K562 (cell line): ENCODE measurements around the gene LIFR. TPM values are rescaled to one million over a fixed set of nuclear protein-coding genes. Genes with fewer than 3 reads are reported as not detected.

ENCODE experiments used
- ATAC-seq: fragments of 200-7000 bp; cut with Tn5 transposase; 3 replicates; pipeline ENCODE4 v1.9.1; 2020; ENCODE audit warnings: moderate library complexity
- BruUV-seq: library from RNA; stranded (reverse); fragments of 400-500 nt; replicated peaks from 2 replicates; lab custom pipeline; 2021; lab: Mats Ljungman, UMichigan
- CTCF ChIA-PET: fragments of 300-600 bp; formaldehyde crosslinking; extraction: SDS; loops from one replicate; lab custom pipeline; 2021; ENCODE audit warnings: low intra/inter-chr PET ratio; lab: Yijun Ruan, JAX
- POLR2A ChIA-PET: fragments of 300-600, 350-650 bp; sonication (Branson Sonifier 250); formaldehyde crosslinking; extraction: SDS; loops from one replicate; lab custom pipeline; 2021; ENCODE audit warnings: antibody characterized with exemption, inconsistent platforms; lab: Yijun Ruan, JAX
- DNase-seq, 4 experiments: peaks; one replicate each; pipeline versions ENCODE4 v3.0.0 to v3.0.0-alpha.2; 2011 to 2018; ENCODE audit warnings: low spot score in 3 of 4, mixed read lengths in 3 of 4; ENCODE audit errors: extremely low read depth in 1 of 4
- FAIRE-seq: peaks from 2 replicates; lab custom pipeline; 2011; peaks lifted over from hg19 to GRCh38; lab: Jason Lieb, UNC
- H2AFZ ChIP-seq: 2 replicates; pipeline ENCODE4 v1.6.0; 2011; ENCODE audit warnings: low read depth, low read length, control low read depth, inconsistent platforms
- H3K27ac ChIP-seq: fragments of 200-600 bp; 3 replicates; pipeline ENCODE4 v1.8.0; 2011; ENCODE audit warnings: low read depth, mild to moderate bottlenecking, control low read depth, inconsistent platforms, low read length, moderate library complexity, mixed read lengths; ENCODE audit errors: extremely low read depth
- H3K27me3 ChIP-seq, 2 experiments: fragments of 300-600 bp in 1 of 2; 2 replicates in 1 of 2; 3 replicates in 1 of 2; pipeline versions ENCODE4 v1.6.0 to v1.8.0; 2011; ENCODE audit warnings: inconsistent platforms in 2 of 2, low read length in 2 of 2, mild to moderate bottlenecking in 1 of 2, mixed read lengths in 1 of 2, moderate library complexity in 1 of 2; ENCODE audit not compliant: control insufficient read depth in 2 of 2, insufficient read depth in 2 of 2
- H3K36me3 ChIP-seq: fragments of 300-600 bp; 3 replicates; pipeline ENCODE4 v1.8.0; 2011; ENCODE audit warnings: mild to moderate bottlenecking, low read length, inconsistent platforms; ENCODE audit not compliant: control insufficient read depth, insufficient read depth
- H3K4me1 ChIP-seq, 2 experiments: fragments of 200-600 bp in 1 of 2; replicated peaks in 1 of 2; 2 replicates in 1 of 2; 3 replicates in 1 of 2; pipeline versions ENCODE4 v1.5.1 to v1.8.0; 2011; ENCODE audit warnings: inconsistent platforms in 2 of 2, low read length in 2 of 2, mild to moderate bottlenecking in 1 of 2, mixed read lengths in 1 of 2, moderate library complexity in 1 of 2; ENCODE audit not compliant: control insufficient read depth in 2 of 2, insufficient read depth in 2 of 2
- H3K4me2 ChIP-seq: 2 replicates; pipeline ENCODE4 v1.6.1; 2011; ENCODE audit warnings: low read length, control low read depth, inconsistent platforms, mixed read lengths; ENCODE audit not compliant: insufficient read depth
- H3K4me3 ChIP-seq: fragments of 200-600 bp; sonication (generic), shearing (Covaris generic); 2 replicates; pipeline ENCODE4 v1.5.1; 2016; ENCODE audit warnings: control low read depth, inconsistent platforms
- H3K79me2 ChIP-seq: fragments of 200-600 bp; 3 replicates; pipeline ENCODE4 v1.8.0; 2011; ENCODE audit warnings: low read length, inconsistent platforms; ENCODE audit not compliant: control insufficient read depth, insufficient read depth
- H3K9ac ChIP-seq, 2 experiments: 2 replicates each; pipeline versions ENCODE4 v1.6.0 to v1.6.1; 2011; ENCODE audit warnings: low read depth in 2 of 2, low read length in 2 of 2, control low read depth in 1 of 2, inconsistent platforms in 1 of 2, mild to moderate bottlenecking in 1 of 2, mixed read lengths in 1 of 2; ENCODE audit not compliant: insufficient read depth in 1 of 2
- H3K9me1 ChIP-seq: one replicate; pipeline ENCODE4 v1.6.0; 2011; ENCODE audit warnings: inconsistent platforms, mild to moderate bottlenecking, low read length, moderate library complexity; ENCODE audit not compliant: control insufficient read depth, insufficient read depth
- H3K9me3 ChIP-seq: replicated peaks from 2 replicates; pipeline ENCODE4 v1.5.1; 2011; ENCODE audit warnings: low read depth, low read length, inconsistent platforms; ENCODE audit not compliant: control insufficient read depth, insufficient read depth
- H4K20me1 ChIP-seq: replicated peaks from 2 replicates; pipeline ENCODE4 v1.6.1; 2011; ENCODE audit warnings: low read length, inconsistent platforms, mixed read lengths; ENCODE audit not compliant: control insufficient read depth, insufficient read depth
- CTCFL ChIP-seq: IDR thresholded peaks from 2 replicates; pipeline ENCODE4 v1.6.1; 2011; ENCODE audit warnings: borderline replicate concordance, low read depth, mild to moderate bottlenecking, moderate library complexity, low read length; ENCODE audit not compliant: insufficient read depth, poor library complexity, severe bottlenecking
- DEAF1 ChIP-seq: fragments of 450-650 bp; formaldehyde crosslinking; IDR thresholded peaks from 2 replicates; pipeline ENCODE4 v1.4.0; 2020; ENCODE audit warnings: mild to moderate bottlenecking, moderate library complexity
- E2F3 ChIP-seq: fragments of 250-450 bp; sonication (Bioruptor Pico); IDR thresholded peaks from 2 replicates; pipeline ENCODE4 v1.4.0; 2020; ENCODE audit warnings: mild to moderate bottlenecking
- KAT8 ChIP-seq: fragments of 450-650 bp; IDR thresholded peaks from 2 replicates; pipeline ENCODE4 v1.6.1; 2016; ENCODE audit warnings: low read depth, mild to moderate bottlenecking
- KDM5B ChIP-seq: fragments of 200-600 bp; sonication (generic); IDR thresholded peaks from 2 replicates; pipeline ENCODE4 v1.6.1; 2012; ENCODE audit warnings: low read depth, mild to moderate bottlenecking, moderate library complexity, low read length, control low read depth, inconsistent platforms; ENCODE audit not compliant: insufficient replicate concordance
- MBD1 ChIP-seq: fragments of 250-450 bp; sonication (Bioruptor Pico); IDR thresholded peaks from 2 replicates; pipeline ENCODE4 v1.8.0; 2022; ENCODE audit warnings: inconsistent platforms
- PHB2 ChIP-seq: fragments of 450-650 bp; IDR thresholded peaks from 2 replicates; pipeline ENCODE4 v1.6.1; 2017; ENCODE audit warnings: low read depth
- SMARCC2 ChIP-seq: fragments of 450-650 bp; IDR thresholded peaks from 2 replicates; pipeline ENCODE4 v1.6.1; 2017; ENCODE audit warnings: antibody characterized with exemption, moderate library complexity, mild to moderate bottlenecking, low read depth
- SMARCE1 ChIP-seq: fragments of 450-650 bp; IDR thresholded peaks from 2 replicates; pipeline ENCODE4 v1.7.1; 2016; ENCODE audit warnings: mild to moderate bottlenecking
- ZBTB7A ChIP-seq: IDR thresholded peaks from 2 replicates; pipeline ENCODE4 v1.6.1; 2011; ENCODE audit warnings: low read depth, mild to moderate bottlenecking, low read length, moderate library complexity, borderline replicate concordance; ENCODE audit not compliant: control insufficient read depth
- ZC3H11A ChIP-seq: IDR thresholded peaks from 2 replicates; pipeline ENCODE4 v1.6.1; 2012; ENCODE audit warnings: low read depth, low read length, improper control_type of control experiment
- ZNF212 ChIP-seq: fragments of 450-650 bp; formaldehyde crosslinking; IDR thresholded peaks from 2 replicates; pipeline ENCODE4 v1.4.0; 2020; ENCODE audit warnings: mild to moderate bottlenecking
- ZNF584 ChIP-seq: fragments of 200-800 bp; sonication (Bioruptor generic); IDR thresholded peaks from 2 replicates; pipeline ENCODE4 v1.6.1; 2016; ENCODE audit warnings: low read depth, mild to moderate bottlenecking, missing genetic modification characterization, missing compliant biosample characterization
- ZNF766 ChIP-seq: fragments of 200-800 bp; sonication (Bioruptor generic); conservative IDR thresholded peaks from 2 replicates; pipeline ENCODE4 v1.6.1; 2016; ENCODE audit warnings: missing genetic modification characterization, missing compliant biosample characterization
- WGBS: fragments of 100-300 bp; shearing (Covaris generic); methylation state at CpG from one replicate; pipeline ENCODE4 v1.1.6; 2016; ENCODE audit warnings: low coverage, mixed read lengths; ENCODE audit not compliant: insufficient coverage; ENCODE audit errors: missing lambda C conversion rate; 5-methylcytosine and 5-hydroxymethylcytosine counted together
- in situ Hi-C: fragments of 300-500 bp; cut with MboI; formaldehyde crosslinking; loops from 4 replicates; pipeline ENCODE4 v1.15.0; 2018; ENCODE audit warnings: inconsistent platforms, mixed read lengths
- intact Hi-C: fragments of 100-400 bp; cut with micrococcal nuclease; formaldehyde crosslinking; loops from 2 replicates; pipeline ENCODE4 v1.14.2; 2022
- polyA plus RNA-seq, 8 experiments: library from polyadenylated mRNA; depleted of rRNA in 4 of 8; stranded (reverse) in 5 of 8; unstranded in 3 of 8; fragments of >200 nt; fragmentation: Nextera tagmentation in 2 of 8; fragmentation: Illumina TruSeq in 1 of 8; extraction: Ambion mirVana in 2 of 8; extraction: Trizol in 1 of 8; gene quantifications; 2 replicates each; pipeline versions ENCODE4 v1.2.1 to v1.2.3, GENCODE V29; 2011 to 2014; ENCODE audit warnings: inconsistent platforms in 1 of 8, missing spikeins in 1 of 8
- total RNA-seq, 7 experiments: library from RNA; depleted of rRNA in 6 of 7; stranded (reverse); fragments of >200 nt in 6 of 7; fragmentation: Illumina TruSeq in 2 of 7; extraction: Trizol in 2 of 7; gene quantifications; 2 replicates each; pipeline versions ENCODE4 v1.2.1 to v1.2.3, GENCODE V29; 2011 to 2021; ENCODE audit warnings: low replicate concordance in 1 of 7

Gene LIFR
- total and polyA plus RNA-seq, 9 of the 15 experiments (the other 6 are each of a cell fraction or from before 2014, with no cell fraction given) = 0.43 to 5.7 (median 3.3) TPM

- in situ Hi-C loops = no loop called here
- DNase-seq = no peak
- Histone ChIP-seq H3K9me1 (no peaks in the 10 kb centered on the region), H3K4me2 (no peak overlapping the region), H3K36me3 (no peaks in the 10 kb centered on the region), H3K27me3 (peaks cover 21 to 34% of the 10 kb centered on the region in 2 experiments), H3K79me2 (no peaks in the 10 kb centered on the region), H3K4me1 (no peaks in the 10 kb centered on the region), H3K4me3 (no peak overlapping the region), H2AFZ (no peak overlapping the region), H4K20me1 (peaks cover 5% of the 10 kb centered on the region; the same call in 1 of the 2 replicates), H3K9me3 (no peaks in the 10 kb centered on the region), H3K27ac (no peak overlapping the region), H3K9ac (no peak overlapping the region)
- FAIRE-seq = no peak
- CTCF ChIA-PET = no interaction called here
- POLR2A ChIA-PET = interaction anchor here (0.7 to 1.1 kb wide), 4 partner anchors 8 to 439 kb away, joined by 3 read pairs; no protein-coding TSS in a partner anchor
- TF ChIP-seq ZNF766 (CRISPR knock-in tag) = no peak
- TF ChIP-seq KDM5B = no peak
- no peak for TF ChIP-seq KAT8
- TF ChIP-seq CTCFL = no peak
- TF ChIP-seq DEAF1 (CRISPR knock-in tag) = no peak
- no peak for TF ChIP-seq PHB2
- TF ChIP-seq ZNF584 (CRISPR knock-in tag) = no peak
- no peak for TF ChIP-seq ZBTB7A
- no peak for TF ChIP-seq MBD1 (CRISPR knock-in tag)
- no peak for TF ChIP-seq SMARCE1
- no peak for TF ChIP-seq ZC3H11A
- no peak for TF ChIP-seq ZNF212 (CRISPR knock-in tag)
- TF ChIP-seq E2F3 (CRISPR knock-in tag) = no peak
- no peak for TF ChIP-seq SMARCC2
- WGBS = 2% methylated on average over 6 of the region's 6 CpGs
- ATAC-seq = no peak
- BruUV-seq = no TSS peak
- intact Hi-C loops = no loop called here
Measured at GRCh38 chr5:38433160-38433861, 123.1 kb downstream of the LIFR start.
